Stomach (tissue), 19 donors: ENCODE data around the gene SOCS3. TPM values are rescaled to one million over a fixed set of nuclear protein-coding genes. Genes with fewer than 3 reads are reported as not detected.

ENCODE experiments used
- DNase-seq, 2 donors: peaks; one replicate each; pipeline versions ENCODE4 v3.0.0 to v3.0.0-alpha.2; 2013 to 2019
- H3K27ac ChIP-seq, 5 donors: fragments of 200-600 bp in 4 of 5; sonication (generic) in 4 of 5; one replicate each; pipeline ENCODE4 v1.5.1; 2013 to 2019; ENCODE audit warnings: mild to moderate bottlenecking in 1 of 5, moderate library complexity in 1 of 5
- H3K27me3 ChIP-seq, 3 donors: fragments of 200-600 bp; sonication (generic); one replicate each; pipeline ENCODE4 v1.5.1; 2017 to 2019; ENCODE audit warnings: mixed run types in 1 of 3
- H3K36me3 ChIP-seq, 4 donors: fragments of 200-600 bp; sonication (generic); 1 replicate in 3 of 4; 2 replicates in 1 of 4; pipeline ENCODE4 v1.5.1; 2016 to 2019
- H3K4me1 ChIP-seq, 4 donors: fragments of 200-600 bp; sonication (generic); one replicate each; pipeline ENCODE4 v1.5.1; 2016 to 2019
- H3K4me3 ChIP-seq, 4 donors: fragments of 200-600 bp; sonication (generic) in 3 of 4; one replicate each; pipeline ENCODE4 v1.5.1; 2016 to 2019; ENCODE audit warnings: mild to moderate bottlenecking in 1 of 4
- H3K9me3 ChIP-seq, 4 donors: fragments of 200-600 bp; sonication (generic); one replicate each; pipeline ENCODE4 v1.5.1; 2016 to 2019
- CTCF ChIP-seq, 7 experiments: fragments of 450-650 bp in 4 of 7; fragments of 200-600 bp in 3 of 7; sonication (generic) in 3 of 7; IDR thresholded peaks; one replicate each; pipeline ENCODE4 v1.5.1; 2016 to 2019; ENCODE audit warnings: antibody characterized with exemption in 7 of 7, control low read depth in 2 of 7, mild to moderate bottlenecking in 1 of 7
- EP300 ChIP-seq: sonication (generic); formaldehyde crosslinking; IDR thresholded peaks from one replicate; pipeline ENCODE4 v1.6.1; 2017; ENCODE audit warnings: antibody characterized with exemption
- POLR2A ChIP-seq, 4 donors: fragments of 450-650 bp; IDR thresholded peaks; one replicate each; pipeline ENCODE4 v1.6.1; 2016; ENCODE audit warnings: antibody characterized with exemption in 4 of 4, control low read depth in 2 of 4, mild to moderate bottlenecking in 1 of 4, moderate library complexity in 1 of 4
- POLR2AphosphoS5 ChIP-seq, 3 donors: sonication (generic); formaldehyde crosslinking; IDR thresholded peaks; one replicate each; pipeline ENCODE4 v1.6.1; 2016; ENCODE audit warnings: antibody characterized with exemption in 3 of 3
- WGBS, 5 donors: extraction: QIAGEN DNeasy Blood & Tissue Kit in 3 of 5; methylation state at CpG; one replicate each; pipeline versions ENCODE4 v1.1.5 to v1.1.7; 2013 to 2018; 5-methylcytosine and 5-hydroxymethylcytosine counted together
- intact Hi-C: fragments of 100-400 bp; cut with DNase I; formaldehyde crosslinking; loops from one replicate; pipeline ENCODE4 v1.15.1; 2023; ENCODE audit warnings: low total_unique reads
- long read RNA-seq, 10 donors: transcript quantifications; one replicate each; lab custom pipeline, GENCODE V29; 2026
- polyA plus RNA-seq, 3 donors: library from polyadenylated mRNA; stranded (reverse); fragments of 200-250 nt; gene quantifications; one replicate each; pipeline ENCODE4 v1.2.3, GENCODE V29; 2013
- total RNA-seq, 5 donors: library from RNA; depleted of rRNA; stranded (reverse); fragments of >200 nt; gene quantifications; one replicate each; pipeline versions ENCODE4 v1.1.0 to v1.2.3, GENCODE V29; 2014 to 2016
- donor health status: healthy with polysubstance abuse.
- donor health status: Bipolar disorder and iron deficiency.
- donor health status: healthy.

SOCS3 gene
- total RNA-seq (10 to 100 TPM; 48.4 to 62.9 (median 52.2) TPM), polyA plus RNA-seq (10 to 100 TPM; 18.7 to 46.9 (median 39.7) TPM)
- long read RNA-seq, donor 1, partial matches to known transcripts: 0 of 4 reads
- long read RNA-seq, donor 1, other reads (novel, unspliced or antisense): 0 of 4 reads
- long read RNA-seq, donor 2, partial matches to known transcripts: 0 of 4 reads
- long read RNA-seq, donor 2, other reads (novel, unspliced or antisense): 0 of 4 reads
- long read RNA-seq, donor 3, transcript SOCS3-201 (2 exons, 2,734 nt): major isoform, 13 of 13 reads
- long read RNA-seq, donor 3, partial matches to known transcripts: 0 of 13 reads
- long read RNA-seq, donor 3, other reads (novel, unspliced or antisense): 0 of 13 reads
- long read RNA-seq, donor 4, partial matches to known transcripts: 0 of 1 reads
- long read RNA-seq, donor 4, other reads (novel, unspliced or antisense): 0 of 1 reads
- long read RNA-seq, donor 5, transcript SOCS3-201 (2 exons, 2,734 nt): major isoform, 23 of 23 reads
- long read RNA-seq, donor 5, partial matches to known transcripts: 0 of 23 reads
- long read RNA-seq, donor 5, other reads (novel, unspliced or antisense): 0 of 23 reads
- long read RNA-seq, donor 6, transcript SOCS3-201 (2 exons, 2,734 nt): major isoform, 23 of 23 reads
- long read RNA-seq, donor 6, partial matches to known transcripts: 0 of 23 reads
- long read RNA-seq, donor 6, other reads (novel, unspliced or antisense): 0 of 23 reads
- long read RNA-seq, donor 7, transcript SOCS3-201 (2 exons, 2,734 nt): major isoform, 29 of 29 reads
- long read RNA-seq, donor 7, partial matches to known transcripts: 0 of 29 reads
- long read RNA-seq, donor 7, other reads (novel, unspliced or antisense): 0 of 29 reads
- long read RNA-seq, donor 8, transcript SOCS3-201 (2 exons, 2,734 nt): major isoform, 7 of 7 reads
- long read RNA-seq, donor 8, partial matches to known transcripts: 0 of 7 reads
- long read RNA-seq, donor 8, other reads (novel, unspliced or antisense): 0 of 7 reads
- long read RNA-seq, donor 9, transcript SOCS3-201 (2 exons, 2,734 nt): major isoform, 8 of 8 reads
- long read RNA-seq, donor 9, partial matches to known transcripts: 0 of 8 reads
- long read RNA-seq, donor 9, other reads (novel, unspliced or antisense): 0 of 8 reads
- long read RNA-seq, donor 10, transcript SOCS3-201 (2 exons, 2,734 nt): major isoform, 5 of 5 reads
- long read RNA-seq, donor 10, partial matches to known transcripts: 0 of 5 reads
- long read RNA-seq, donor 10, other reads (novel, unspliced or antisense): 0 of 5 reads

GRCh38 chr17:78359997-78360370 lies at the start of gene SOCS3:
Gene SOCS3, minus strand, starts transcription at chr17:78360077. Its CDS starts 982 bp downstream, at chr17:78359095.
- 0 to 1% (median 0%) methylated on average over 15 to 59 of the region's 59 CpGs for WGBS, 5 donors
- peak; percentile 95 to 98 for DNase-seq
- intact Hi-C loops: no loop called here
- no peaks in the 10 kb centered on the region for H3K9me3 ChIP-seq
- peak within 1 kb of the TSS; percentile 89 to 98 (median 96) for H3K27ac ChIP-seq
- peaks cover 42 to 54% (median 49%) of the 10 kb centered on the region in 4 donors for H3K4me1 ChIP-seq
- H3K36me3 ChIP-seq: peaks cover 9 to 39% (median 26%) of the 10 kb centered on the region in 4 donors
- TF ChIP-seq POLR2AphosphoS5 (IDR thresholded peaks at IDR 0.05) (peak; percentile 77 to 94 (median 93)), EP300 (peak; percentile 37), POLR2A (IDR thresholded peaks at IDR 0.05) (no peak)
- H3K4me3 ChIP-seq: peak within 1 kb of the TSS; percentile 70 to 99 (median 91)
- peaks cover 0 to under 1% (median 0%) of the 10 kb centered on the region in 3 donors for H3K27me3 ChIP-seq

GRCh38 chr17:78409191-78409928 lies 49.5 kb upstream of the SOCS3 start:
- no peaks in the 10 kb centered on the region for H3K27me3 ChIP-seq
- intact Hi-C loops: no loop called here
- H3K4me3 ChIP-seq: no peak overlapping the region
- 31 to 56% (median 44%) methylated on average over 12 of the region's 12 CpGs for WGBS, 5 donors
- H3K4me1 ChIP-seq: peaks cover 22 to 75% (median 40%) of the 10 kb centered on the region in 4 donors
- TF ChIP-seq POLR2A (IDR thresholded peaks at IDR 0.05) (no peak), POLR2AphosphoS5 (IDR thresholded peaks at IDR 0.05) (peak in 2 of 3 donors; percentile 33 to 77)
- peak; percentile 83 to 90 for DNase-seq
- H3K36me3 ChIP-seq: peaks cover 11 to 71% (median 51%) of the 10 kb centered on the region in 4 donors
- H3K27ac ChIP-seq: peak overlapping the region in 3 of 5 donors; percentile 51 to 76 (median 65)
- no peaks in the 10 kb centered on the region for H3K9me3 ChIP-seq

- 68 to 86% (median 78%) methylated on average over 23 of the region's 23 CpGs for WGBS, 5 donors
- Histone ChIP-seq H3K4me3 (no peak overlapping the region), H3K9me3 (no peaks in the 10 kb centered on the region), H3K4me1 (peaks cover 18 to 67% (median 38%) of the 10 kb centered on the region in 4 donors), H3K27me3 (no peaks in the 10 kb centered on the region), H3K27ac (peak overlapping the region in 3 of 5 donors; percentile 51 to 76 (median 65)), H3K36me3 (peaks cover 19 to 74% (median 55%) of the 10 kb centered on the region in 4 donors)
- intact Hi-C loops: no loop called here
- DNase-seq: no peak
- TF ChIP-seq POLR2AphosphoS5 (IDR thresholded peaks at IDR 0.05) (no peak), POLR2A (IDR thresholded peaks at IDR 0.05) (no peak), EP300 (no peak), CTCF (IDR thresholded peaks at IDR 0.05) (no peak)
Measured at GRCh38 chr17:78408476-78409050, 48.7 kb upstream of the SOCS3 start.

GRCh38 chr17:78407387-78408000 lies 47.6 kb upstream of the SOCS3 start:
- no peaks in the 10 kb centered on the region for H3K27me3 ChIP-seq
- intact Hi-C loops: no loop called here
- H3K4me3 ChIP-seq: no peak overlapping the region
- H3K36me3 ChIP-seq: peaks cover 30 to 75% (median 56%) of the 10 kb centered on the region in 4 donors
- H3K4me1 ChIP-seq: peaks cover 12 to 57% (median 33%) of the 10 kb centered on the region in 4 donors
- TF ChIP-seq EP300: no peak
- WGBS, 5 donors: 83 to 86% (median 85%) methylated on average over 7 of the region's 7 CpGs
- no peak overlapping the region for H3K27ac ChIP-seq
- no peaks in the 10 kb centered on the region for H3K9me3 ChIP-seq
- no peak for DNase-seq
